Smooth muscle cell (in vitro differentiated cells): Measurements from ENCODE around the gene GPT2. TPM values are rescaled to one million over a fixed set of nuclear protein-coding genes. Genes with fewer than 3 reads are reported as not detected.

ENCODE experiments used
- DNase-seq: peaks from one replicate; lab custom pipeline; 2025; ENCODE audit not compliant: unreplicated experiment; lab: John Stamatoyannopoulos, UW
- H2AFZ ChIP-seq: fragments of 200-600 bp; sonication (generic); 2 replicates; pipeline ENCODE4 v1.6.0; 2016; ENCODE audit warnings: antibody characterized with exemption, low read depth, mild to moderate bottlenecking
- H3F3A ChIP-seq: fragments of 200-600 bp; sonication (generic); 2 replicates; pipeline ENCODE4 v1.6.0; 2017; ENCODE audit warnings: antibody characterized with exemption, low read depth
- H3K27ac ChIP-seq: fragments of 200-600 bp; sonication (generic); 2 replicates; pipeline ENCODE4 v1.5.1; 2016; ENCODE audit warnings: low read depth, mild to moderate bottlenecking
- H3K27me3 ChIP-seq: fragments of 200-600 bp; sonication (generic); 2 replicates; pipeline ENCODE4 v1.6.1; 2016; ENCODE audit warnings: low read depth, mild to moderate bottlenecking
- H3K36me3 ChIP-seq: fragments of 200-600 bp; sonication (generic); 2 replicates; pipeline ENCODE4 v1.5.1; 2016; ENCODE audit warnings: low read depth
- H3K4me1 ChIP-seq: fragments of 200-600 bp; sonication (generic); 2 replicates; pipeline ENCODE4 v1.5.1; 2016; ENCODE audit warnings: low read depth
- H3K4me2 ChIP-seq: fragments of 200-600 bp; sonication (generic); 2 replicates; pipeline ENCODE4 v1.6.0; 2016; ENCODE audit warnings: mild to moderate bottlenecking
- H3K4me3 ChIP-seq: fragments of 200-600 bp; sonication (generic); 2 replicates; pipeline ENCODE4 v1.5.1; 2016; ENCODE audit warnings: mild to moderate bottlenecking
- H3K79me2 ChIP-seq: fragments of 200-600 bp; sonication (generic); 2 replicates; pipeline ENCODE4 v1.6.0; 2016; ENCODE audit warnings: low read depth, mild to moderate bottlenecking
- H3K9ac ChIP-seq: fragments of 200-600 bp; sonication (generic); 2 replicates; pipeline ENCODE4 v1.6.0; 2016; ENCODE audit warnings: low read depth
- H3K9me3 ChIP-seq: fragments of 200-600 bp; sonication (generic); replicated peaks from 2 replicates; pipeline ENCODE4 v1.5.1; 2016; ENCODE audit warnings: low read depth
- H4K20me1 ChIP-seq: fragments of 200-600 bp; sonication (generic); 2 replicates; pipeline ENCODE4 v1.6.0; 2016; ENCODE audit warnings: low read depth
- CTCF ChIP-seq: fragments of 200-600 bp; sonication (generic); IDR thresholded peaks from 2 replicates; pipeline ENCODE4 v1.5.1; 2017; ENCODE audit warnings: borderline replicate concordance, mild to moderate bottlenecking, antibody characterized with exemption; ENCODE audit not compliant: insufficient read depth, poor library complexity, severe bottlenecking
- WGBS: methylation state at CpG from one replicate; pipeline ENCODE4 v1.1.7; 2016; ENCODE audit warnings: low lambda C conversion rate; 5-methylcytosine and 5-hydroxymethylcytosine counted together
- polyA plus RNA-seq: library from polyadenylated mRNA; unstranded; fragments of >200 nt; fragmentation: Nextera tagmentation; extraction: Ambion mirVana; gene quantifications from 2 replicates; pipeline ENCODE4 v1.2.1, GENCODE V29; 2016
- total RNA-seq: library from RNA; depleted of rRNA; stranded (reverse); fragments of >200 nt; gene quantifications from 2 replicates; pipeline ENCODE4 v1.2.3, GENCODE V29; 2014

Gene GPT2
- total and polyA plus RNA-seq, 2 experiments from 2014 or later, result 21.4 to 29.3 TPM

- Histone ChIP-seq H3F3A (no peaks in the 10 kb centered on the region), H3K27ac (no peak overlapping the region), H3K27me3 (no peaks in the 10 kb centered on the region), H3K4me2 (no peak overlapping the region), H3K36me3 (no peaks in the 10 kb centered on the region), H3K9me3 (no peaks in the 10 kb centered on the region), H3K4me1 (no peaks in the 10 kb centered on the region), H3K4me3 (no peak overlapping the region), H3K9ac (no peak overlapping the region), H3K79me2 (no peaks in the 10 kb centered on the region), H4K20me1 (no peaks in the 10 kb centered on the region), H2AFZ (no peak overlapping the region)
- DNase-seq, result no peak
- TF ChIP-seq CTCF, result no peak
- 98% methylated on average over 16 of the region's 18 CpGs for WGBS
Observed at GRCh38 chr16:46842192-46842895, 41.8 kb upstream of the GPT2 start.

- 96% methylated on average over 73 of the region's 74 CpGs for WGBS
Observed at GRCh38 chr16:46843898-46844642, 40.1 kb upstream of the GPT2 start.

GRCh38 chr16:46844771-46845170, 39.4 kb upstream of the GPT2 start:
- no peak for DNase-seq

More at GRCh38 chr16:46843898-46844642, 40.1 kb upstream of the GPT2 start:
- no peak for TF ChIP-seq CTCF
- no peaks in the 10 kb centered on the region for H4K20me1 ChIP-seq
- no peak overlapping the region for H3K4me2 ChIP-seq
- H3K4me3 ChIP-seq, result no peak overlapping the region
- no peaks in the 10 kb centered on the region for H3F3A ChIP-seq
- no peaks in the 10 kb centered on the region for H3K79me2 ChIP-seq
- peaks cover 7% of the 10 kb centered on the region for H3K4me1 ChIP-seq
- no peaks in the 10 kb centered on the region for H3K27me3 ChIP-seq
- no peak overlapping the region for H3K9ac ChIP-seq
- no peaks in the 10 kb centered on the region for H3K36me3 ChIP-seq
- H3K27ac ChIP-seq, result no peak overlapping the region
- H2AFZ ChIP-seq, result no peak overlapping the region
- H3K9me3 ChIP-seq, result no peaks in the 10 kb centered on the region
- DNase-seq, result no peak

More at GRCh38 chr16:46844771-46845170, 39.4 kb upstream of the GPT2 start:
- Histone ChIP-seq H3K9me3 (no peaks in the 10 kb centered on the region), H3K4me1 (peaks cover 8% of the 10 kb centered on the region), H3K4me2 (no peak overlapping the region), H3K79me2 (no peaks in the 10 kb centered on the region), H3K9ac (no peak overlapping the region), H4K20me1 (no peaks in the 10 kb centered on the region), H2AFZ (no peak overlapping the region), H3F3A (no peaks in the 10 kb centered on the region), H3K27ac (no peak overlapping the region), H3K27me3 (no peaks in the 10 kb centered on the region), H3K4me3 (no peak overlapping the region), H3K36me3 (no peaks in the 10 kb centered on the region)
- TF ChIP-seq CTCF, result no peak
- WGBS, result 46% methylated on average over 10 of the region's 10 CpGs
